Endodermal cell (in vitro differentiated cells): ENCODE results near the gene BLZF1. TPM values are rescaled to one million over a fixed set of nuclear protein-coding genes. Genes with fewer than 3 reads are reported as not detected.

Experiments used
- DNase-seq: peaks from one replicate; pipeline ENCODE4 v3.0.0-alpha.2; 2017
- H3K27ac ChIP-seq: 2 replicates; pipeline ENCODE4 v1.5.1; 2013; ENCODE audit warnings: mild to moderate bottlenecking, low read depth, low read length, moderate library complexity
- H3K27me3 ChIP-seq: 2 replicates; pipeline ENCODE4 v1.6.1; 2013; ENCODE audit warnings: mild to moderate bottlenecking, low read length, moderate library complexity; ENCODE audit not compliant: insufficient read depth, control insufficient read depth, poor library complexity, severe bottlenecking
- H3K36me3 ChIP-seq: 2 replicates; pipeline ENCODE4 v1.7.0; 2013; ENCODE audit warnings: mild to moderate bottlenecking, low read length, moderate library complexity; ENCODE audit not compliant: control insufficient read depth, insufficient read depth
- H3K4me1 ChIP-seq: one replicate; pipeline ENCODE4 v1.7.0; 2013; ENCODE audit warnings: low read length; ENCODE audit not compliant: control insufficient read depth, insufficient read depth
- H3K4me3 ChIP-seq: 2 replicates; pipeline ENCODE4 v1.5.1; 2013; ENCODE audit warnings: mild to moderate bottlenecking, low read length, moderate library complexity
- H3K9ac ChIP-seq: 2 replicates; pipeline ENCODE4 v1.6.1; 2013; ENCODE audit warnings: mild to moderate bottlenecking, low read length, moderate library complexity; ENCODE audit not compliant: poor library complexity, severe bottlenecking; ENCODE audit errors: extremely low read depth
- H3K9me3 ChIP-seq: 2 replicates; pipeline ENCODE4 v1.6.1; 2013; ENCODE audit warnings: mild to moderate bottlenecking, low read length, moderate library complexity; ENCODE audit not compliant: control insufficient read depth
- H3K27ac Mint-ChIP-seq: 2 replicates; pipeline ENCODE4 v1.8.0; 2020; ENCODE audit warnings: mixed read lengths
- H3K27me3 Mint-ChIP-seq: 2 replicates; pipeline ENCODE4 v1.8.0; 2021; ENCODE audit warnings: mild to moderate bottlenecking, mixed read lengths; ENCODE audit not compliant: insufficient read depth
- H3K36me3 Mint-ChIP-seq: 2 replicates; pipeline ENCODE4 v1.8.0; 2020; ENCODE audit warnings: low read depth, mixed read lengths
- H3K4me1 Mint-ChIP-seq: 2 replicates; pipeline ENCODE4 v1.8.0; 2020; ENCODE audit warnings: mixed read lengths
- H3K4me3 Mint-ChIP-seq: 2 replicates; pipeline ENCODE4 v1.8.0; 2020; ENCODE audit warnings: mild to moderate bottlenecking, moderate library complexity, mixed read lengths
- H3K9me3 Mint-ChIP-seq: 2 replicates; pipeline ENCODE4 v1.8.0; 2020; ENCODE audit warnings: mild to moderate bottlenecking, mixed read lengths
- WGBS, 2 experiments: methylation state at CpG; one replicate each; pipeline versions ENCODE4 v1.1.5 to v1.1.7; 2013; ENCODE audit warnings: missing lambda C conversion rate in 2 of 2, mixed read lengths in 1 of 2; ENCODE audit not compliant: insufficient coverage in 1 of 2, insufficient read length in 1 of 2; 5-methylcytosine and 5-hydroxymethylcytosine counted together
- total RNA-seq, 2 donors: library from RNA; stranded (reverse); fragmentation: NEBNext Ultra II Directional in 1 of 2; extraction: Animal tissue kit (Norgen Biotek cat#: 25700) in 1 of 2; gene quantifications; 2 replicates in 1 of 2; 3 replicates in 1 of 2; pipeline ENCODE4 v1.2.1, GENCODE V29; 2021
- TF ChIP-seq, protein P1 (sequence below): fragments of 200-600 bp; sonication (generic); conservative IDR thresholded peaks from 2 replicates; pipeline ENCODE4 v1.5.0; 2021; ENCODE audit warnings: antibody characterized with exemption, mild to moderate bottlenecking

The BLZF1 gene
- total RNA-seq, 2 donors from 2014 or later = 16.8 to 18.4 TPM

DNA sequence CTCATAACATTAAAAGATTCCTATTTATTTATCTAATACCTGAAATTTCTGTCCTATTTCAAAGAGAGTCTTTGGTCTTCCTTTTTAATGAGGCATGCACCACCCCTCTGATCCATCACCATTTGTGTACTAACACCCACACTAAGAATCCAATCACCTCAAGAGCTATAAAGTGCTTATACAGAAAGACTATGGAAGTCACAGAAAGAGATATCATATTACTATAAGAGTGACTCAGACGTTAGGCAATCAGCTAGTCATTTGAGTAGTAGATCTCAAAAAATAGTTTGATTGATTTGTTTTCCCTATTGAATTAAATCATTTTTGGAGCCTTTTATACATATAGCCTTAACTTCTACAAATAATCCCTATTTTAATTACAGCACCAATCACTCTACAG is 46.5 kb upstream of the BLZF1 start:
- H3K27ac Mint-ChIP-seq = no peak overlapping the region
- H3K36me3 Mint-ChIP-seq = no peaks in the 10 kb centered on the region
- H3K4me3 Mint-ChIP-seq = no peak overlapping the region

DNA sequence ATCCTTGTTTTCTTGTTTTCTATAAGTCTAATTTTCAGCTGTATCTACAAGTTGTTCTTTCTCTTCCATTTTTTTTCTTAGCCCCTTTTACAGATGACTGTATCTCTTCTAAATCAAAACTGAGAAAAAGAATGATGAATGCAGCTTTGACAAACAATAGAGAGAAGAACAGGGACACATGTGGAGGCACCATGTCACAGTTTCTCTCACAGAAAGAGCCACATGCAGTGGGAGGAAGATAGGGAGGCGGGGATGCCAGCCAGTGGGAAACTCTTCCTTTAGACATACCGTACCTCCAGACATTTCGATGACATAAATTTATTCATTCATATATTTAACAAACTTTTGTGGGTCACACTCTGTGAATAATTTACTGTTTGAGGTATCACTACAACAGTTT is 45.9 kb upstream of the BLZF1 start:
- Mint-ChIP-seq H3K4me3 (no peak overlapping the region), H3K4me1 (peaks cover 3% of the 10 kb centered on the region), H3K27me3 (no peaks in the 10 kb centered on the region), H3K9me3 (no peaks in the 10 kb centered on the region), H3K36me3 (no peaks in the 10 kb centered on the region), H3K27ac (no peak overlapping the region)
- H3K9me3 ChIP-seq = no peaks in the 10 kb centered on the region
- no peak overlapping the region for H3K9ac ChIP-seq
- DNase-seq = no peak
- no peak overlapping the region for H3K27ac ChIP-seq
- TF ChIP-seq, protein P1, sequence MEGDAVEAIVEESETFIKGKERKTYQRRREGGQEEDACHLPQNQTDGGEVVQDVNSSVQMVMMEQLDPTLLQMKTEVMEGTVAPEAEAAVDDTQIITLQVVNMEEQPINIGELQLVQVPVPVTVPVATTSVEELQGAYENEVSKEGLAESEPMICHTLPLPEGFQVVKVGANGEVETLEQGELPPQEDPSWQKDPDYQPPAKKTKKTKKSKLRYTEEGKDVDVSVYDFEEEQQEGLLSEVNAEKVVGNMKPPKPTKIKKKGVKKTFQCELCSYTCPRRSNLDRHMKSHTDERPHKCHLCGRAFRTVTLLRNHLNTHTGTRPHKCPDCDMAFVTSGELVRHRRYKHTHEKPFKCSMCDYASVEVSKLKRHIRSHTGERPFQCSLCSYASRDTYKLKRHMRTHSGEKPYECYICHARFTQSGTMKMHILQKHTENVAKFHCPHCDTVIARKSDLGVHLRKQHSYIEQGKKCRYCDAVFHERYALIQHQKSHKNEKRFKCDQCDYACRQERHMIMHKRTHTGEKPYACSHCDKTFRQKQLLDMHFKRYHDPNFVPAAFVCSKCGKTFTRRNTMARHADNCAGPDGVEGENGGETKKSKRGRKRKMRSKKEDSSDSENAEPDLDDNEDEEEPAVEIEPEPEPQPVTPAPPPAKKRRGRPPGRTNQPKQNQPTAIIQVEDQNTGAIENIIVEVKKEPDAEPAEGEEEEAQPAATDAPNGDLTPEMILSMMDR = no peak
- no peaks in the 10 kb centered on the region for H3K36me3 ChIP-seq
- no peaks in the 10 kb centered on the region for H3K4me1 ChIP-seq
- 100% methylated on average over 3 of the region's 3 CpGs; no CpG with 5 or more reads in 1 of the 2 experiments for WGBS, 2 experiments
- H3K27me3 ChIP-seq = no peaks in the 10 kb centered on the region
- no peak overlapping the region for H3K4me3 ChIP-seq

More for the DNA sequence above, 46.5 kb upstream of the BLZF1 start:
- Histone ChIP-seq H3K4me1 (no peaks in the 10 kb centered on the region), H3K4me3 (no peak overlapping the region), H3K27me3 (no peaks in the 10 kb centered on the region), H3K9me3 (no peaks in the 10 kb centered on the region), H3K36me3 (no peaks in the 10 kb centered on the region), H3K27ac (no peak overlapping the region), H3K9ac (no peak overlapping the region)
- no peak for DNase-seq
- TF ChIP-seq, protein P1 = no peak
- peaks cover 3% of the 10 kb centered on the region for H3K4me1 Mint-ChIP-seq
- no peaks in the 10 kb centered on the region for H3K9me3 Mint-ChIP-seq
- WGBS, 2 experiments = no CpG with 5 or more reads among the region's 1 CpG
- H3K27me3 Mint-ChIP-seq = no peaks in the 10 kb centered on the region

DNA sequence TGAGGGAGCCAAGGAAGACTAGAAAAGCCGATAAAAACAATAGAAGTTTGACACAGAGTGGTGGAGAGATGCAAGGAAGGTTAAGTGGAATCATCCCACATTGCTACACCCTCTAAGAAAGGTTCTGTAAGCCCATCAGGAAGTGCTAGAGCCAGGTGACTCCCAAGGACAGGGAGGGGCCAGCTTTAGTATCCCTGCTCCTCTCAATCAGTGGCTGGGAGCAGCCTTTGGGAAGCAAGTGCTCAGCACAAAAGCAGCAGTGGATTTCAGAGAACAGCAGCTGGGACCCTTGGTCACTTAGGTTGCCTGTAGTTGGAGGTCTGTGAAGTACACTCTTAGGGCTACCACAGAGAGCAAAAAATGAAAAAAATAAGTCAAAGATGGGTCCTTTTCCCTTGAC is 42.9 kb upstream of the BLZF1 start:
- Histone ChIP-seq H3K4me1 (no peaks in the 10 kb centered on the region), H3K9ac (no peak overlapping the region), H3K36me3 (no peaks in the 10 kb centered on the region), H3K27me3 (no peaks in the 10 kb centered on the region), H3K27ac (no peak overlapping the region), H3K4me3 (no peak overlapping the region), H3K9me3 (no peaks in the 10 kb centered on the region)
- DNase-seq = peak; percentile 80
- no peaks in the 10 kb centered on the region for H3K27me3 Mint-ChIP-seq
- TF ChIP-seq, protein P1 = no peak
- H3K4me1 Mint-ChIP-seq = peaks cover 3% of the 10 kb centered on the region
- peaks cover 2% of the 10 kb centered on the region for H3K9me3 Mint-ChIP-seq
- WGBS, 2 experiments = 95% methylated on average over 1 of the region's 1 CpG; no CpG with 5 or more reads in 1 of the 2 experiments
- H3K27ac Mint-ChIP-seq = peak overlapping the region; percentile 31
- H3K36me3 Mint-ChIP-seq = no peaks in the 10 kb centered on the region
- no peak overlapping the region for H3K4me3 Mint-ChIP-seq
